HepG2 (cell line): ENCODE measurements around the gene PSMB3. TPM values are rescaled to one million over a fixed set of nuclear protein-coding genes. Genes with fewer than 3 reads are reported as not detected.

Experiments
- ATAC-seq: fragments of 200-7000 bp; cut with Tn5 transposase; 3 replicates; pipeline ENCODE4 v1.9.1; 2020; ENCODE audit warnings: mild to moderate bottlenecking, moderate library complexity
- BruUV-seq: library from RNA; stranded (reverse); fragments of 400-500 nt; replicated peaks from 2 replicates; lab custom pipeline; 2021; lab: Mats Ljungman, UMichigan
- CTCF ChIA-PET: fragments of 300-600 bp; formaldehyde crosslinking; extraction: SDS; loops from one replicate; lab custom pipeline; 2021; ENCODE audit warnings: low total read pairs, inconsistent platforms, low intra/inter-chr PET ratio; lab: Yijun Ruan, JAX
- POLR2A ChIA-PET: fragments of 350-600 bp; sonication (Branson Sonifier 250); formaldehyde crosslinking; loops from one replicate; lab custom pipeline; 2020; ENCODE audit warnings: antibody characterized with exemption, inconsistent platforms; lab: Yijun Ruan, JAX
- DNase-seq: peaks from one replicate; pipeline ENCODE4 v3.0.0-alpha.2; 2015; ENCODE audit warnings: low spot score
- FAIRE-seq: peaks from 3 replicates; lab custom pipeline; 2011; peaks lifted over from hg19 to GRCh38; lab: Jason Lieb, UNC
- H2AFZ ChIP-seq: one replicate; pipeline ENCODE4 v1.6.1; 2011; ENCODE audit warnings: low read length, inconsistent platforms
- H3K27ac ChIP-seq: fragments of 300-600 bp; 3 replicates; pipeline ENCODE4 v1.8.0; 2011; ENCODE audit warnings: mixed run types, mild to moderate bottlenecking, mixed read lengths, low read length, inconsistent platforms; ENCODE audit not compliant: insufficient read depth; ENCODE audit errors: extremely low read length
- H3K27me3 ChIP-seq, 2 experiments: fragments of 200-600 bp in 1 of 2; 2 replicates in 1 of 2; 3 replicates in 1 of 2; pipeline versions ENCODE4 v1.6.0 to v1.8.0; 2011; ENCODE audit warnings: low read length in 2 of 2, mild to moderate bottlenecking in 2 of 2, moderate library complexity in 2 of 2, inconsistent platforms in 1 of 2; ENCODE audit not compliant: insufficient read depth in 2 of 2, control insufficient read depth in 1 of 2
- H3K36me3 ChIP-seq, 2 experiments: fragments of 200-600 bp in 1 of 2; replicated peaks in 1 of 2; 2 replicates in 1 of 2; 3 replicates in 1 of 2; pipeline versions ENCODE4 v1.5.1 to v1.8.0; 2011; ENCODE audit warnings: low read length in 2 of 2, inconsistent platforms in 1 of 2; ENCODE audit not compliant: insufficient read depth in 2 of 2, control insufficient read depth in 1 of 2
- H3K4me1 ChIP-seq: 2 replicates; pipeline ENCODE4 v1.5.1; 2012; ENCODE audit warnings: low read length, inconsistent platforms; ENCODE audit not compliant: insufficient read depth
- H3K4me2 ChIP-seq: 2 replicates; pipeline ENCODE4 v1.6.0; 2011; ENCODE audit warnings: low read depth, low read length, inconsistent platforms
- H3K4me3 ChIP-seq, 3 experiments: fragments of 200-600 bp in 1 of 3; sonication (generic), shearing (Covaris generic) in 1 of 3; replicated peaks in 1 of 3; 2 replicates each; pipeline ENCODE4 v1.5.1; 2011 to 2016; ENCODE audit warnings: low read length in 3 of 3, inconsistent platforms in 2 of 3, low read depth in 2 of 3, mild to moderate bottlenecking in 2 of 3, control low read depth in 1 of 3, mixed read lengths in 1 of 3; ENCODE audit not compliant: insufficient read depth in 1 of 3
- H3K79me2 ChIP-seq: one replicate; pipeline ENCODE4 v1.6.1; 2011; ENCODE audit warnings: low read length, inconsistent platforms; ENCODE audit not compliant: insufficient read depth
- H3K9ac ChIP-seq: 2 replicates; pipeline ENCODE4 v1.6.0; 2011; ENCODE audit warnings: mild to moderate bottlenecking, low read depth, low read length, inconsistent platforms; ENCODE audit not compliant: insufficient read depth
- H3K9me3 ChIP-seq: 2 replicates; pipeline ENCODE4 v1.5.1; 2012; ENCODE audit warnings: mild to moderate bottlenecking, low read length
- H4K20me1 ChIP-seq: 2 replicates; pipeline ENCODE4 v1.6.0; 2011; ENCODE audit warnings: inconsistent platforms, mild to moderate bottlenecking, low read length, moderate library complexity; ENCODE audit not compliant: insufficient read depth
- CCAR2 ChIP-seq: fragments of 200-400 bp; formaldehyde crosslinking; optimal IDR thresholded peaks from 2 replicates; pipeline ENCODE3; 2018; ENCODE audit warnings: low read depth, mild to moderate bottlenecking, low read length, moderate library complexity
- SRSF4 ChIP-seq: fragments of 200-400 bp; formaldehyde crosslinking; IDR thresholded peaks from one replicate; pipeline ENCODE4 v1.6.1; 2018; ENCODE audit warnings: mild to moderate bottlenecking, low read depth, low read length, moderate library complexity; ENCODE audit not compliant: poor library complexity, severe bottlenecking
- ZNF547 ChIP-seq: sonication (generic); formaldehyde crosslinking; IDR thresholded peaks from 2 replicates; pipeline ENCODE4 v1.5.1; 2020; ENCODE audit warnings: mild to moderate bottlenecking, missing genetic modification reagents
- ZNF776 ChIP-seq: sonication (generic); formaldehyde crosslinking; IDR thresholded peaks from 2 replicates; pipeline ENCODE4 v1.4.0; 2020; ENCODE audit warnings: mild to moderate bottlenecking, missing genetic modification reagents
- WGBS: methylation state at CpG from one replicate; pipeline ENCODE4 v1.1.6; 2017; ENCODE audit warnings: low lambda C conversion rate; 5-methylcytosine and 5-hydroxymethylcytosine counted together
- in situ Hi-C: cut with HindIII; loops from 2 replicates; pipeline ENCODE4 v1.10.0; 2017; ENCODE audit warnings: low pct_unique_long_range_greater_than_20kb; ENCODE audit not compliant: extremely low pct_ligation_motif_present
- intact Hi-C: fragments of 100-400 bp; cut with micrococcal nuclease; formaldehyde crosslinking; loops from one replicate; pipeline ENCODE4 v1.10.0; 2022; ENCODE audit not compliant: unreplicated experiment
- polyA plus RNA-seq, 8 experiments: library from polyadenylated mRNA; depleted of rRNA in 3 of 8; stranded (reverse) in 7 of 8; unstranded in 1 of 8; fragments of >200 nt; fragmentation: Illumina TruSeq in 4 of 8; extraction: Trizol in 4 of 8; gene quantifications; 2 replicates each; pipeline versions ENCODE4 v1.2.1 to v1.2.3, GENCODE V29; 2011 to 2016; ENCODE audit warnings: low read depth in 4 of 8, missing spikeins in 1 of 8, mixed read lengths in 1 of 8; ENCODE audit not compliant: insufficient read depth in 1 of 8
- total RNA-seq, 5 experiments: library from RNA; depleted of rRNA; stranded (reverse); fragments of >200 nt; fragmentation: Illumina TruSeq; extraction: Trizol; gene quantifications; 2 replicates each; pipeline ENCODE4 v1.2.3, GENCODE V29; 2016; ENCODE audit warnings: low read depth in 1 of 5
- TF ChIP-seq, protein P1 (sequence below): sonication (generic); formaldehyde crosslinking; IDR thresholded peaks from 2 replicates; pipeline ENCODE4 v1.4.0; 2020; ENCODE audit warnings: missing genetic modification reagents
- TF ChIP-seq, protein P2 (sequence below): IDR thresholded peaks from 2 replicates; pipeline ENCODE4 v1.6.1; 2012; ENCODE audit warnings: inconsistent platforms

PSMB3 gene
- total and polyA plus RNA-seq, 2 of the 13 experiments (the other 11 are each of a cell fraction or from before 2014, with no cell fraction given) = 366 to 517 TPM

DNA sequence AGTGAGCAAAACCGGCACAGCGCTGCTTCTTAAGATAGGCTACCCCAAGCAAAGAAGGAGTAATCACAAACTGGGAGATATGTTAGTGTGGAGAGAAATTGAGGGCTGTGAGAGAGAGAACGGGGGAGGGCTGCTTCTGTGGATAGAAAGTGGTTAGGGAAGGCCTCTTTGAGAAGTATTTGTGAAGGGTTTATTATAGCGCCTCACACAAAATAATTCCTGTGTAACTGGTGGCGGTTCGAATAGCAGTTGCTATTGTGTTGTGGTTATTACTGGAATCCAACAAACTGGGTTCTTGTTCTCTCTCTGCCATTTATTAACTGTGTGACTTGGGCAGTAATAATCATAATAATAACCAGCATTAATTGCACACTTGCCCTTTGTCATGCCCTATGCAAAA is 31.6 kb upstream of the PSMB3 start:
- FAIRE-seq = no peak
- H3K36me3 ChIP-seq = peaks cover 40 to 67% of the 10 kb centered on the region in 2 experiments
- POLR2A ChIA-PET = interaction anchor here (1.1 to 5.5 kb wide), 3 partner anchors 10 to 19 kb away, joined by 3 to 38 read pairs (median 13); partner anchors contain the start of gene MLLT6
- H3K79me2 ChIP-seq = no peaks in the 10 kb centered on the region
- no peak overlapping the region for H2AFZ ChIP-seq
- peaks cover 32% of the 10 kb centered on the region for H3K4me1 ChIP-seq
- CTCF ChIA-PET = no interaction called here
- no peaks in the 10 kb centered on the region for H3K27me3 ChIP-seq
- in situ Hi-C loops = no loop called here
- H3K4me3 ChIP-seq = no peak overlapping the region
- TSS peak; percentile 20 for BruUV-seq
- H3K27ac ChIP-seq = no peak overlapping the region
- H4K20me1 ChIP-seq = no peaks in the 10 kb centered on the region
- intact Hi-C loops = loop anchor here (5.0 kb wide), 1 partner anchor 376 kb away; no protein-coding TSS in a partner anchor
- 98% methylated on average over 6 of the region's 6 CpGs for WGBS
- H3K9ac ChIP-seq = no peak overlapping the region
- no peak overlapping the region for H3K4me2 ChIP-seq
- TF ChIP-seq ZNF547 (no peak), ZNF776 (CRISPR knock-in tag) (no peak), CCAR2 (no peak), SRSF4 (no peak)
- TF ChIP-seq, protein P1, sequence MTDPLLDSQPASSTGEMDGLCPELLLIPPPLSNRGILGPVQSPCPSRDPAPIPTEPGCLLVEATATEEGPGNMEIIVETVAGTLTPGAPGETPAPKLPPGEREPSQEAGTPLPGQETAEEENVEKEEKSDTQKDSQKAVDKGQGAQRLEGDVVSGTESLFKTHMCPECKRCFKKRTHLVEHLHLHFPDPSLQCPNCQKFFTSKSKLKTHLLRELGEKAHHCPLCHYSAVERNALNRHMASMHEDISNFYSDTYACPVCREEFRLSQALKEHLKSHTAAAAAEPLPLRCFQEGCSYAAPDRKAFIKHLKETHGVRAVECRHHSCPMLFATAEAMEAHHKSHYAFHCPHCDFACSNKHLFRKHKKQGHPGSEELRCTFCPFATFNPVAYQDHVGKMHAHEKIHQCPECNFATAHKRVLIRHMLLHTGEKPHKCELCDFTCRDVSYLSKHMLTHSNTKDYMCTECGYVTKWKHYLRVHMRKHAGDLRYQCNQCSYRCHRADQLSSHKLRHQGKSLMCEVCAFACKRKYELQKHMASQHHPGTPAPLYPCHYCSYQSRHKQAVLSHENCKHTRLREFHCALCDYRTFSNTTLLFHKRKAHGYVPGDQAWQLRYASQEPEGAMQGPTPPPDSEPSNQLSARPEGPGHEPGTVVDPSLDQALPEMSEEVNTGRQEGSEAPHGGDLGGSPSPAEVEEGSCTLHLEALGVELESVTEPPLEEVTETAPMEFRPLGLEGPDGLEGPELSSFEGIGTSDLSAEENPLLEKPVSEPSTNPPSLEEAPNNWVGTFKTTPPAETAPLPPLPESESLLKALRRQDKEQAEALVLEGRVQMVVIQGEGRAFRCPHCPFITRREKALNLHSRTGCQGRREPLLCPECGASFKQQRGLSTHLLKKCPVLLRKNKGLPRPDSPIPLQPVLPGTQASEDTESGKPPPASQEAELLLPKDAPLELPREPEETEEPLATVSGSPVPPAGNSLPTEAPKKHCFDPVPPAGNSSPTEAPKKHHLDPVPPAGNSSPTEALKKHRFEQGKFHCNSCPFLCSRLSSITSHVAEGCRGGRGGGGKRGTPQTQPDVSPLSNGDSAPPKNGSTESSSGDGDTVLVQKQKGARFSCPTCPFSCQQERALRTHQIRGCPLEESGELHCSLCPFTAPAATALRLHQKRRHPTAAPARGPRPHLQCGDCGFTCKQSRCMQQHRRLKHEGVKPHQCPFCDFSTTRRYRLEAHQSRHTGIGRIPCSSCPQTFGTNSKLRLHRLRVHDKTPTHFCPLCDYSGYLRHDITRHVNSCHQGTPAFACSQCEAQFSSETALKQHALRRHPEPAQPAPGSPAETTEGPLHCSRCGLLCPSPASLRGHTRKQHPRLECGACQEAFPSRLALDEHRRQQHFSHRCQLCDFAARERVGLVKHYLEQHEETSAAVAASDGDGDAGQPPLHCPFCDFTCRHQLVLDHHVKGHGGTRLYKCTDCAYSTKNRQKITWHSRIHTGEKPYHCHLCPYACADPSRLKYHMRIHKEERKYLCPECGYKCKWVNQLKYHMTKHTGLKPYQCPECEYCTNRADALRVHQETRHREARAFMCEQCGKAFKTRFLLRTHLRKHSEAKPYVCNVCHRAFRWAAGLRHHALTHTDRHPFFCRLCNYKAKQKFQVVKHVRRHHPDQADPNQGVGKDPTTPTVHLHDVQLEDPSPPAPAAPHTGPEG (CRISPR knock-in tag) = no peak
- TF ChIP-seq, protein P2, sequence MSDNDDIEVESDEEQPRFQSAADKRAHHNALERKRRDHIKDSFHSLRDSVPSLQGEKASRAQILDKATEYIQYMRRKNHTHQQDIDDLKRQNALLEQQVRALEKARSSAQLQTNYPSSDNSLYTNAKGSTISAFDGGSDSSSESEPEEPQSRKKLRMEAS = no peak
- no peaks in the 10 kb centered on the region for H3K9me3 ChIP-seq
- ATAC-seq = no peak
- DNase-seq = no peak
